Measurements from ENCODE around the gene SEMA6B. TPM values are rescaled to one million over a fixed set of nuclear protein-coding genes. Genes with fewer than 3 reads are reported as not detected.

SEMA6B gene
- polyA plus RNA-seq, 1 experiment, result 0.22 TPM

GRCh38 chr19:4577020-4577782 lies 17.7 kb upstream of the SEMA6B start:
- DNase-seq (ENCODE audit: low read depth), result no peak
- H3K27me3 ChIP-seq (ENCODE audit: control insufficient read depth, insufficient read depth, low read length), result peaks cover 21% of the 10 kb centered on the region
- ChIA-PET CTCF (interaction anchor here (0.6 to 3.0 kb wide), 13 partner anchors 7 to 148 kb away, joined by 3 to 67 read pairs (median 5); no protein-coding TSS in a partner anchor), POLR2A (no interaction called here)
- no peaks in the 10 kb centered on the region for H3K36me3 ChIP-seq (ENCODE audit: control insufficient read depth, insufficient read depth, low read length)
- H3K4me3 ChIP-seq (ENCODE audit: low read depth, low read length), result no peak overlapping the region
- no peak for TF ChIP-seq CTCF (IDR thresholded peaks at IDR 0.05; ENCODE audit: insufficient read depth, low read depth, low read length)

- no peak overlapping the region for H3K4me3 ChIP-seq (ENCODE audit: low read depth, low read length)
- H3K27me3 ChIP-seq (ENCODE audit: control insufficient read depth, insufficient read depth, low read length), result peaks cover 16% of the 10 kb centered on the region
- ChIA-PET CTCF (interaction anchor here (0.6 to 3.0 kb wide), 17 partner anchors 8 to 230 kb away, joined by 3 to 67 read pairs (median 5); partner anchors contain the start of gene PLIN5), POLR2A (no interaction called here)
- no peaks in the 10 kb centered on the region for H3K36me3 ChIP-seq (ENCODE audit: control insufficient read depth, insufficient read depth, low read length)
- peak; percentile 75 for TF ChIP-seq CTCF (IDR thresholded peaks at IDR 0.05; ENCODE audit: insufficient read depth, low read depth, low read length)
- DNase-seq (ENCODE audit: low read depth), result no peak
These were observed 16.8 kb upstream of the SEMA6B start for GRCh38 chr19:4576016-4576933.

- CTCF ChIA-PET, result interaction anchor here (0.6 to 3.0 kb wide), 16 partner anchors 9 to 231 kb away, joined by 3 to 67 read pairs (median 5); partner anchors contain the start of gene PLIN5
- Histone ChIP-seq H3K27me3 (ENCODE audit: control insufficient read depth, insufficient read depth, low read length) (peaks cover 12% of the 10 kb centered on the region), H3K4me3 (ENCODE audit: low read depth, low read length) (no peak overlapping the region), H3K36me3 (ENCODE audit: control insufficient read depth, insufficient read depth, low read length) (no peaks in the 10 kb centered on the region)
- POLR2A ChIA-PET, result no interaction called here
- peak; percentile 29 for DNase-seq (ENCODE audit: low read depth)
- no peak for TF ChIP-seq CTCF (IDR thresholded peaks at IDR 0.05; ENCODE audit: insufficient read depth, low read depth, low read length)
These were observed 16.0 kb upstream of the SEMA6B start for GRCh38 chr19:4575267-4576015.

GRCh38 chr19:4573682-4574081 lies 14.2 kb upstream of the SEMA6B start:
- H3K36me3 ChIP-seq (ENCODE audit: control insufficient read depth, insufficient read depth, low read length), result no peaks in the 10 kb centered on the region
- no peaks in the 10 kb centered on the region for H3K27me3 ChIP-seq (ENCODE audit: control insufficient read depth, insufficient read depth, low read length)
- H3K4me3 ChIP-seq (ENCODE audit: low read depth, low read length), result no peak overlapping the region
- POLR2A ChIA-PET, result no interaction called here
- TF ChIP-seq CTCF (IDR thresholded peaks at IDR 0.05; ENCODE audit: insufficient read depth, low read depth, low read length), result no peak
- CTCF ChIA-PET, result interaction anchor here (1.1 to 8.8 kb wide), 3 partner anchors 50 to 63 kb away, joined by 3 to 119 read pairs (median 35); no protein-coding TSS in a partner anchor
- DNase-seq (ENCODE audit: low read depth), result no peak
